Islet of Langerhans (tissue), 1 donor: ENCODE data around the gene PLEKHG4B.
"Not testable (repeated sequence)": the region's sequence is repeated elsewhere in the genome, so short reads cannot be mapped to it uniquely, and the experiment has no call there.

ENCODE experiments used
- FAIRE-seq: peaks from one replicate; lab custom pipeline; 2011; peaks lifted over from hg19 to GRCh38; lab: Jason Lieb, UNC

The PLEKHG4B gene

GRCh38 chr5:233426-233825 lies 141.5 kb downstream of the PLEKHG4B start:
- not testable (repeated sequence) for FAIRE-seq

GRCh38 chr5:234450-234849 lies 142.5 kb downstream of the PLEKHG4B start:
- no peak for FAIRE-seq

GRCh38 chr5:235527-235926 lies 143.6 kb downstream of the PLEKHG4B start:
- FAIRE-seq = not testable (repeated sequence)

GRCh38 chr5:237931-238330 lies 146.0 kb downstream of the PLEKHG4B start:
- not testable (repeated sequence) for FAIRE-seq
